ENCODE results near the gene PCDH9.

DNA sequence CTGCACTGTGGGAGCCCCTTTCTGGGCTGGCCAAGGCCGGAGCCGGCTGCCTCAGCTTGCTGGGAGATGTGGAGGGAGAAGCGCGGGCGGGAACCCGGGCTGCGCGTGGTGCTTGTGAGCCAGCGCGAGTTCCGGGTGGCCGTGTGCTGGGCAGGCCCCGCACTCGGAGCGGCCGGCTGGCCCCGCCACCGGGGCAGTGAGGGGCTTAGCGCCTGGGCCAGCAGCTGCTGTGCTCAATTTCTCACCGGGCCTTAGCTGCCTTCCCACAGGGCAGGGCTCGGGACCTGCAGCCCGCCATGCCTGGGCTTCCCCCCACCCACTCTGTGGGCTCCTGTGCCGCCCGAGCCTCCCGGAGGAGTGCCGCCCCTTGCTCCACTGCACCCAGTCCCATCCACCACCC, 669.1 kb downstream of the PCDH9 start:
- no peak for TF ChIP-seq NFIC (IDR thresholded peaks at IDR 0.05; ENCODE audit: borderline replicate concordance)
- TF ChIP-seq, protein P1, sequence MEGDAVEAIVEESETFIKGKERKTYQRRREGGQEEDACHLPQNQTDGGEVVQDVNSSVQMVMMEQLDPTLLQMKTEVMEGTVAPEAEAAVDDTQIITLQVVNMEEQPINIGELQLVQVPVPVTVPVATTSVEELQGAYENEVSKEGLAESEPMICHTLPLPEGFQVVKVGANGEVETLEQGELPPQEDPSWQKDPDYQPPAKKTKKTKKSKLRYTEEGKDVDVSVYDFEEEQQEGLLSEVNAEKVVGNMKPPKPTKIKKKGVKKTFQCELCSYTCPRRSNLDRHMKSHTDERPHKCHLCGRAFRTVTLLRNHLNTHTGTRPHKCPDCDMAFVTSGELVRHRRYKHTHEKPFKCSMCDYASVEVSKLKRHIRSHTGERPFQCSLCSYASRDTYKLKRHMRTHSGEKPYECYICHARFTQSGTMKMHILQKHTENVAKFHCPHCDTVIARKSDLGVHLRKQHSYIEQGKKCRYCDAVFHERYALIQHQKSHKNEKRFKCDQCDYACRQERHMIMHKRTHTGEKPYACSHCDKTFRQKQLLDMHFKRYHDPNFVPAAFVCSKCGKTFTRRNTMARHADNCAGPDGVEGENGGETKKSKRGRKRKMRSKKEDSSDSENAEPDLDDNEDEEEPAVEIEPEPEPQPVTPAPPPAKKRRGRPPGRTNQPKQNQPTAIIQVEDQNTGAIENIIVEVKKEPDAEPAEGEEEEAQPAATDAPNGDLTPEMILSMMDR (IDR thresholded peaks at IDR 0.05): no peak
- no peak for TF ChIP-seq RXRA (IDR thresholded peaks at IDR 0.05; ENCODE audit: borderline replicate concordance, low read depth)
- no peak for TF ChIP-seq SIN3A (IDR thresholded peaks at IDR 0.05; ENCODE audit: borderline replicate concordance, low read depth, low read length)
- TF ChIP-seq YY1 (IDR thresholded peaks at IDR 0.05; ENCODE audit: low read depth): no peak
- TF ChIP-seq JUND (IDR thresholded peaks at IDR 0.05): no peak

All from SK-N-SH (cell line).